B cell (primary cell): ENCODE results near the gene TMX2. TPM values are rescaled to one million over a fixed set of nuclear protein-coding genes. Genes with fewer than 3 reads are reported as not detected.

Experiments used
- ATAC-seq: fragments of 200-7000 bp; cut with Tn5 transposase; one replicate; pipeline ENCODE4 v1.10.0; 2021; ENCODE audit warnings: low read depth, mild to moderate bottlenecking, moderate number of reproducible peaks, moderate library complexity
- CTCF ChIA-PET: fragments of 350-600 bp; sonication (Branson Sonifier 250); formaldehyde crosslinking; loops from one replicate; lab custom pipeline; 2021; ENCODE audit warnings: antibody characterized with exemption, inconsistent platforms; lab: Charles Lee
- POLR2A ChIA-PET: fragments of 350-600 bp; sonication (Branson Sonifier 250); formaldehyde crosslinking; loops from one replicate; lab custom pipeline; 2021; ENCODE audit warnings: antibody characterized with exemption; lab: Charles Lee
- DNase-seq: peaks from one replicate; pipeline ENCODE4 v3.0.0; 2013
- H2AFZ ChIP-seq: 2 replicates; pipeline ENCODE4 v1.6.1; 2012; ENCODE audit warnings: mild to moderate bottlenecking, low read depth, low read length; ENCODE audit not compliant: insufficient read depth, poor library complexity, severe bottlenecking
- H3K27ac ChIP-seq, 2 donors: 1 replicate in 1 of 2; 2 replicates in 1 of 2; pipeline ENCODE4 v1.5.1; 2012 to 2013; ENCODE audit warnings: low read length in 2 of 2, mild to moderate bottlenecking in 2 of 2, moderate library complexity in 1 of 2
- H3K27me3 ChIP-seq, 4 experiments: fragments of 200-600 bp in 1 of 4; sonication (generic) in 1 of 4; replicated peaks in 1 of 4; 1 replicate in 2 of 4; 2 replicates in 2 of 4; pipeline versions ENCODE4 v1.6.1 to v1.7.0; 2013 to 2016; ENCODE audit warnings: low read length in 3 of 4, mild to moderate bottlenecking in 2 of 4, mixed read lengths in 1 of 4, moderate library complexity in 1 of 4; ENCODE audit not compliant: insufficient read depth in 4 of 4, control insufficient read depth in 3 of 4; ENCODE audit errors: control extremely low read depth in 1 of 4
- H3K36me3 ChIP-seq, 2 experiments: replicated peaks in 1 of 2; 1 replicate in 1 of 2; 2 replicates in 1 of 2; pipeline versions ENCODE4 v1.6.1 to v1.7.1; 2013; ENCODE audit warnings: low read length in 1 of 2; ENCODE audit not compliant: insufficient read depth in 2 of 2, control insufficient read depth in 1 of 2; ENCODE audit errors: control extremely low read depth in 1 of 2, extremely low read depth in 1 of 2
- H3K4me1 ChIP-seq, 2 donors: fragments of 200-600 bp in 1 of 2; sonication (generic) in 1 of 2; 1 replicate in 1 of 2; 2 replicates in 1 of 2; pipeline versions ENCODE4 v1.5.1 to v1.6.1; 2013 to 2017; ENCODE audit warnings: low read length in 2 of 2; ENCODE audit not compliant: control insufficient read depth in 2 of 2, insufficient read depth in 2 of 2
- H3K4me2 ChIP-seq: replicated peaks from 2 replicates; pipeline ENCODE3; 2012; ENCODE audit warnings: mild to moderate bottlenecking, low read depth, low read length; ENCODE audit not compliant: poor library complexity, severe bottlenecking
- H3K4me3 ChIP-seq, 5 experiments: fragments of 200-600 bp in 1 of 5; sonication (generic) in 1 of 5; 1 replicate in 3 of 5; 2 replicates in 2 of 5; pipeline versions ENCODE4 v1.5.1 to v1.7.0; 2011 to 2016; ENCODE audit warnings: low read length in 4 of 5, mild to moderate bottlenecking in 4 of 5, low read depth in 2 of 5, control low read depth in 1 of 5, moderate library complexity in 1 of 5; ENCODE audit not compliant: insufficient read depth in 1 of 5; ENCODE audit errors: control extremely low read depth in 1 of 5, extremely low read depth in 1 of 5
- H3K79me2 ChIP-seq: fragments of 200-600 bp; sonication (generic); one replicate; pipeline ENCODE4 v1.6.0; 2016; ENCODE audit warnings: low read length; ENCODE audit not compliant: control insufficient read depth, insufficient read depth
- H3K9ac ChIP-seq: fragments of 200-600 bp; sonication (generic); 2 replicates; pipeline ENCODE4 v1.6.1; 2017; ENCODE audit warnings: mild to moderate bottlenecking, low read length, moderate library complexity
- H3K9me3 ChIP-seq, 3 donors: one replicate each; pipeline versions ENCODE4 v1.6.1 to v1.7.1; 2013; ENCODE audit warnings: low read length in 2 of 3; ENCODE audit not compliant: control insufficient read depth in 2 of 3, insufficient read depth in 1 of 3; ENCODE audit errors: control extremely low read depth in 1 of 3
- H4K20me1 ChIP-seq: 2 replicates; pipeline ENCODE4 v1.6.0; 2012; ENCODE audit warnings: mild to moderate bottlenecking, low read length; ENCODE audit not compliant: insufficient read depth, control insufficient read depth, poor library complexity, severe bottlenecking
- H3K27ac Mint-ChIP-seq: one replicate; pipeline ENCODE4 v1.8.0; 2021; ENCODE audit warnings: mixed read lengths
- H3K27me3 Mint-ChIP-seq: one replicate; pipeline ENCODE4 v1.8.0; 2021; ENCODE audit warnings: mixed read lengths
- H3K4me1 Mint-ChIP-seq: one replicate; pipeline ENCODE4 v1.8.0; 2021; ENCODE audit warnings: mixed read lengths
- H3K4me3 Mint-ChIP-seq: one replicate; pipeline ENCODE4 v1.8.0; 2021; ENCODE audit warnings: mixed read lengths
- H3K9me3 Mint-ChIP-seq: one replicate; pipeline ENCODE4 v1.8.0; 2022; ENCODE audit warnings: mixed read lengths; ENCODE audit not compliant: insufficient read depth
- EZH2 ChIP-seq: IDR thresholded peaks from 2 replicates; pipeline ENCODE4 v1.6.1; 2012; ENCODE audit warnings: borderline replicate concordance, low read depth, mild to moderate bottlenecking, moderate library complexity, low read length; ENCODE audit not compliant: insufficient read depth, poor library complexity, severe bottlenecking
- WGBS: methylation state at CpG from one replicate; pipeline ENCODE4 v1.1.5; 2013; ENCODE audit warnings: missing lambda C conversion rate; ENCODE audit not compliant: insufficient coverage; 5-methylcytosine and 5-hydroxymethylcytosine counted together
- intact Hi-C: fragments of 100-400 bp; cut with micrococcal nuclease; formaldehyde crosslinking; loops from one replicate; pipeline ENCODE4 v1.10.0; 2022
- polyA plus RNA-seq: library from polyadenylated mRNA; depleted of rRNA; stranded (reverse); fragments of >200 nt; gene quantifications from 2 replicates; pipeline ENCODE4 v1.2.3, GENCODE V29; 2012
- total RNA-seq, 2 donors: library from RNA; stranded (reverse); fragments of 120-200 nt in 1 of 2; gene quantifications; 1 replicate in 1 of 2; 2 replicates in 1 of 2; pipeline versions ENCODE4 v1.2.3 to v1.2.4, GENCODE V29; 2013 to 2022
- TF ChIP-seq, protein P1 (sequence below): fragments of 200-600 bp; IDR thresholded peaks from one replicate; pipeline ENCODE4 v1.8.0; 2022; ENCODE audit warnings: antibody characterized with exemption, mild to moderate bottlenecking

Gene TMX2
- total and polyA plus RNA-seq, 2 donors (not counting 1 experiment from before 2014, with no cell fraction given): 40.3 to 60.2 TPM

DNA sequence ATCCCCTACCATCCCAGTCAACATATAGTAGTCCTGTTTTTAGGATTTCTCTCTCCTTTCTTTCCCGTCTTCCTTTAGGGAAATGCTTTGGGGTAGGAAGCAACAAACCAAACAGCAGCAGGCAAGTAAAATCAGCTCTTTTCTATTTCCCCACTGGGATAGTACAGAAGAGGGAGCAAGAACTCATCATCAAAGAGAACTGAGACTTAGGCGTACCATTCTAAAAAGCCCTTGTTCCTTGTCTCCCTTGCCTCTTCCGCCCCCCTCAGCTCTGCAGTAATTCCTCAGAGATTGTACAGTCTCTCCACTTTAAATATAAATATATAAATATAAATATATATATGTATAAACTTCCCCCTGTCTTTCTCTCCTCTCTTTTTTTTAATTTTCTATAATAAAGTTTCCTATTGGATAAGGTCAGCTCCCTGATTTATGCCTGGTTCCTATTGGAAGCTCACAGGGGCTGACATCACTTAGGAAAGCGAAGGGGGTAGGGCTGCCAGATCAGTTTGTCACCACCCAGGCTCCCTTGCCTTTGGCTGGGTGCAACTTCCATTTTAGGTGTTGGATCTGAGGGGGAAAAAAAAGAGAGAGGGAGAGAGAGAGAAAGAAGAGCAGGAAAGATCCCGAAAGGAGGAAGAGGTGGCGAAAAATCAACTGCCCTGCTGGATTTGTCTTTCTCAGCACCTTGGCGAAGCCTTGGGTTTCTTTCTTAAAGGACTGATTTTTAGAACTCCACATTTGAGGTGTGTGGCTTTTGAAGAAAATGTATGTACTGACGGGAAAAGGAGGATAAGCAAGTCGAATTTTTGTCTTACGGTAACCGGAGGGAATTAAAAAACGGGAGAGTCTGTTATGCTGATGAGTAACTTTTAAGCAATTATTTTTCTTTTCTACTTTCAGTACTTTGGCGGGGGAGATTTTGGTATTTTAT lies 49.2 kb downstream of the TMX2 start, which contains the start of gene CTNND1:
TSS of gene CTNND1 (plus strand) at position 502 of the 934 bp plus-strand sequence. CDS start 29,677 bp downstream, outside the sequence.
- H3K4me3 ChIP-seq: peak within 1 kb of the TSS; percentile 46 to 68 (median 64)

More for the DNA sequence above, 49.2 kb downstream of the TMX2 start, which contains the start of gene CTNND1:
- Mint-ChIP-seq H3K4me3 (peak within 1 kb of the TSS; percentile 76), H3K4me1 (peaks cover 32% of the 10 kb centered on the region), H3K27ac (peak within 1 kb of the TSS; percentile 74), H3K9me3 (no peaks in the 10 kb centered on the region), H3K27me3 (no peaks in the 10 kb centered on the region)
- CTCF ChIA-PET: interaction anchor here (0.6 to 6.0 kb wide), 7 partner anchors 10 to 1140 kb away, joined by 3 to 68 read pairs (median 4); partner anchors contain the start of genes BTBD18 and SELENOH
- Histone ChIP-seq H3K27me3 (no peaks in the 10 kb centered on the region), H4K20me1 (no peaks in the 10 kb centered on the region), H3K9ac (peak within 1 kb of the TSS; percentile 67), H3K4me2 (peak within 1 kb of the TSS; percentile 69), H3K4me1 (peaks cover 15 to 19% of the 10 kb centered on the region in 2 donors), H2AFZ (peak within 1 kb of the TSS; percentile 71), H3K79me2 (peaks cover 46% of the 10 kb centered on the region), H3K36me3 (no peaks in the 10 kb centered on the region), H3K9me3 (no peaks in the 10 kb centered on the region), H3K27ac (peak within 1 kb of the TSS; percentile 6 to 77)
- DNase-seq: peak; percentile 65
- WGBS: 16% methylated on average over 5 of the region's 13 CpGs
- peak; percentile 75 for ATAC-seq
- POLR2A ChIA-PET: interaction anchor here (1.1 kb wide), 1 partner anchor 30 kb away, joined by 3 read pairs; no protein-coding TSS in a partner anchor
- intact Hi-C loops: no loop called here
- TF ChIP-seq EZH2: no peak
- TF ChIP-seq, protein P1, sequence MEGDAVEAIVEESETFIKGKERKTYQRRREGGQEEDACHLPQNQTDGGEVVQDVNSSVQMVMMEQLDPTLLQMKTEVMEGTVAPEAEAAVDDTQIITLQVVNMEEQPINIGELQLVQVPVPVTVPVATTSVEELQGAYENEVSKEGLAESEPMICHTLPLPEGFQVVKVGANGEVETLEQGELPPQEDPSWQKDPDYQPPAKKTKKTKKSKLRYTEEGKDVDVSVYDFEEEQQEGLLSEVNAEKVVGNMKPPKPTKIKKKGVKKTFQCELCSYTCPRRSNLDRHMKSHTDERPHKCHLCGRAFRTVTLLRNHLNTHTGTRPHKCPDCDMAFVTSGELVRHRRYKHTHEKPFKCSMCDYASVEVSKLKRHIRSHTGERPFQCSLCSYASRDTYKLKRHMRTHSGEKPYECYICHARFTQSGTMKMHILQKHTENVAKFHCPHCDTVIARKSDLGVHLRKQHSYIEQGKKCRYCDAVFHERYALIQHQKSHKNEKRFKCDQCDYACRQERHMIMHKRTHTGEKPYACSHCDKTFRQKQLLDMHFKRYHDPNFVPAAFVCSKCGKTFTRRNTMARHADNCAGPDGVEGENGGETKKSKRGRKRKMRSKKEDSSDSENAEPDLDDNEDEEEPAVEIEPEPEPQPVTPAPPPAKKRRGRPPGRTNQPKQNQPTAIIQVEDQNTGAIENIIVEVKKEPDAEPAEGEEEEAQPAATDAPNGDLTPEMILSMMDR: no peak
